ENCODE data around the gene TMEM88. TPM values are rescaled to one million over a fixed set of nuclear protein-coding genes. Genes with fewer than 3 reads are reported as not detected.

The TMEM88 gene
- total and polyA plus RNA-seq, 2 of the 8 experiments (the other 6 are each of a cell fraction or from before 2014, with no cell fraction given) = 0.69 to 8.8 TPM

- ChIA-PET POLR2A (ENCODE audit: partially characterized antibody) (interaction anchor here (0.6 to 0.7 kb wide), 2 partner anchors 21 to 24 kb away, joined by 3 read pairs; partner anchors contain the start of gene NAA38), CTCF (ENCODE audit: partially characterized antibody) (interaction anchor here (1.6 kb wide), 1 partner anchor 112 kb away, joined by 3 read pairs; no protein-coding TSS in a partner anchor)
- no peak overlapping the region for H2BK5ac ChIP-seq (ENCODE audit: low read depth, low read length)
- no peak overlapping the region for H2BK120ac ChIP-seq (replicated peaks; ENCODE audit: low read depth, low read length)
- H4K8ac ChIP-seq (ENCODE audit: extremely low read depth, insufficient read depth, low read length) = no peak overlapping the region
- H3K14ac ChIP-seq (ENCODE audit: insufficient read length) = no peak overlapping the region
- H2BK20ac ChIP-seq (ENCODE audit: low read length) = no peak overlapping the region
- no peak overlapping the region for H2BK15ac ChIP-seq (ENCODE audit: low read length)
- H2AFZ ChIP-seq (ENCODE audit: low read length) = no peak overlapping the region
- H3K23ac ChIP-seq (ENCODE audit: insufficient read length) = no peak overlapping the region
- no peaks in the 10 kb centered on the region for H3K79me1 ChIP-seq (ENCODE audit: low read depth, low read length)
- H4K91ac ChIP-seq (replicated peaks; ENCODE audit: insufficient read length, low read length) = no peak overlapping the region
- no peaks in the 10 kb centered on the region for H3K9me3 ChIP-seq (ENCODE audit: insufficient read depth in 2 of 2, low read depth in 1 of 2, low read length in 1 of 2)
- H3K4me1 ChIP-seq (replicated peaks in 1 of 4; ENCODE audit: control insufficient read depth in 3 of 4, insufficient read depth in 4 of 4, low read length in 3 of 4) = no peaks in the 10 kb centered on the region; a peak in 1 of 7 replicates
- no peak overlapping the region for H2AK5ac ChIP-seq (ENCODE audit: low read depth, low read length)
- no peak overlapping the region for H3K27ac ChIP-seq (ENCODE audit: low read depth, low read length)
- H3K79me2 ChIP-seq (ENCODE audit: control insufficient read depth in 1 of 2, insufficient read depth in 2 of 2, low read length in 2 of 2) = no peaks in the 10 kb centered on the region
- no peaks in the 10 kb centered on the region for H4K20me1 ChIP-seq (replicated peaks in 1 of 2; ENCODE audit: control insufficient read depth in 1 of 2, insufficient read depth in 2 of 2, low read length in 2 of 2)
- H3K4me2 ChIP-seq (ENCODE audit: insufficient read depth in 1 of 2, low read depth in 2 of 2, low read length in 2 of 2) = no peak overlapping the region
- no peak overlapping the region for H4K5ac ChIP-seq (ENCODE audit: insufficient read length, low read depth, low read length)
- H3K27me3 ChIP-seq (replicated peaks in 1 of 4; ENCODE audit: control insufficient read depth in 3 of 4, extremely low read depth in 1 of 4, insufficient read depth in 3 of 4, low read length in 3 of 4) = no peaks in the 10 kb centered on the region
- 94% methylated on average over 7 of the region's 7 CpGs; no CpG with 5 or more reads in 1 of the 2 experiments for WGBS, 2 experiments (ENCODE audit: extremely low coverage in 1 of 2, insufficient coverage in 1 of 2, insufficient read length in 1 of 2, insufficient replicate concordance in 2 of 2, low coverage in 1 of 2, low lambda C conversion rate in 2 of 2, missing lambda C conversion rate in 1 of 2)
- no peak overlapping the region for H3K4ac ChIP-seq (replicated peaks; ENCODE audit: insufficient read length, low read depth, low read length)
- H3K9ac ChIP-seq (replicated peaks in 1 of 4; ENCODE audit: extremely low read depth in 1 of 4, low read depth in 3 of 4, low read length in 3 of 4) = no peak overlapping the region
- DNase-seq (ENCODE audit: low read depth in 1 of 2, low spot score in 2 of 2) = no peak
- H3K18ac ChIP-seq (ENCODE audit: extremely low read depth, low read length) = no peak overlapping the region
- FAIRE-seq = no peak
- H3K56ac ChIP-seq (replicated peaks; ENCODE audit: insufficient read length, low read depth, low read length) = no peak overlapping the region
- H3K23me2 ChIP-seq (ENCODE audit: low read depth, low read length) = no peaks in the 10 kb centered on the region
- peaks cover 3 to 10% (median 5%) of the 10 kb centered on the region in 4 experiments; a peak in 5 of 8 replicates for H3K36me3 ChIP-seq (ENCODE audit: control insufficient read depth in 2 of 4, insufficient read depth in 4 of 4, low read length in 3 of 4)
- H3K4me3 ChIP-seq (ENCODE audit: extremely low read depth in 1 of 4, insufficient read depth in 2 of 4, low read depth in 3 of 4, low read length in 4 of 4) = no peak overlapping the region
- no peak for TF ChIP-seq TAF1 (IDR thresholded peaks at IDR 0.05; ENCODE audit: low read depth, low read length)
- no peak for TF ChIP-seq POLR2A (IDR thresholded peaks at IDR 0.05; ENCODE audit: control extremely low read depth in 1 of 2, low read depth in 2 of 2, low read length in 2 of 2)
- no peak for TF ChIP-seq CBX5 (IDR thresholded peaks at IDR 0.05; ENCODE audit: low read depth, low read length)
- no peak for TF ChIP-seq TCF12 (IDR thresholded peaks at IDR 0.05; ENCODE audit: low read depth, low read length)
- no peak for TF ChIP-seq EGR1 (IDR thresholded peaks at IDR 0.05; ENCODE audit: borderline replicate concordance, low read depth, low read length)
- no peak for TF ChIP-seq JUN (IDR thresholded peaks at IDR 0.05; ENCODE audit: low read depth, low read length)
- TF ChIP-seq NANOG (IDR thresholded peaks at IDR 0.05; ENCODE audit: insufficient read depth, low read depth, low read length, poor library complexity, severe bottlenecking) = no peak
- no peak for TF ChIP-seq HDAC6 (IDR thresholded peaks at IDR 0.05; ENCODE audit: low read depth, low read length)
- TF ChIP-seq CBX8 (IDR thresholded peaks at IDR 0.05; ENCODE audit: borderline replicate concordance, low read depth, low read length) = no peak
- TF ChIP-seq MAFK (IDR thresholded peaks at IDR 0.05; ENCODE audit: low read depth, low read length) = no peak
- no peak overlapping the region for H2BK12ac ChIP-seq (ENCODE audit: low read depth, low read length)
These were observed 23.4 kb downstream of the TMEM88 start for GRCh38 chr17:7878234-7878633.
